Astrocyte (in vitro differentiated cells and primary cell): ENCODE data around the gene DAB2. TPM values are rescaled to one million over a fixed set of nuclear protein-coding genes. Genes with fewer than 3 reads are reported as not detected.

Experiments used
- DNase-seq: peaks from one replicate; pipeline ENCODE4 v3.0.0-alpha.2; 2010; ENCODE audit warnings: low read depth
- FAIRE-seq: peaks from 2 replicates; lab custom pipeline; 2011; peaks lifted over from hg19 to GRCh38; lab: Jason Lieb, UNC
- H2AFZ ChIP-seq: 2 replicates; pipeline ENCODE4 v1.6.0; 2012; ENCODE audit warnings: low read depth, low read length, inconsistent platforms
- H3K27ac ChIP-seq: 2 replicates; pipeline ENCODE4 v1.5.1; 2011; ENCODE audit warnings: low read depth, low read length, inconsistent platforms
- H3K27me3 ChIP-seq: 2 replicates; pipeline ENCODE4 v1.6.0; 2011; ENCODE audit warnings: low read length, inconsistent platforms; ENCODE audit not compliant: insufficient read depth
- H3K36me3 ChIP-seq: 2 replicates; pipeline ENCODE4 v1.5.1; 2011; ENCODE audit warnings: low read length, inconsistent platforms; ENCODE audit not compliant: insufficient read depth
- H3K4me1 ChIP-seq: 2 replicates; pipeline ENCODE4 v1.5.1; 2011; ENCODE audit warnings: low read length, inconsistent platforms; ENCODE audit not compliant: insufficient read depth
- H3K4me2 ChIP-seq: 2 replicates; pipeline ENCODE4 v1.6.0; 2012; ENCODE audit warnings: low read length, inconsistent platforms
- H3K4me3 ChIP-seq: 2 replicates; pipeline ENCODE4 v1.5.1; 2011; ENCODE audit warnings: low read depth, mild to moderate bottlenecking, low read length, inconsistent platforms; ENCODE audit not compliant: insufficient read depth
- H3K79me2 ChIP-seq: 2 replicates; pipeline ENCODE4 v1.6.0; 2012; ENCODE audit warnings: mild to moderate bottlenecking, low read length, inconsistent platforms; ENCODE audit not compliant: insufficient read depth
- H3K9ac ChIP-seq: 2 replicates; pipeline ENCODE4 v1.6.0; 2012; ENCODE audit warnings: mild to moderate bottlenecking, low read length, inconsistent platforms
- H3K9me3 ChIP-seq: 2 replicates; pipeline ENCODE4 v1.5.1; 2012; ENCODE audit warnings: low read depth, mild to moderate bottlenecking, low read length, inconsistent platforms; ENCODE audit not compliant: insufficient read depth
- H4K20me1 ChIP-seq: 2 replicates; pipeline ENCODE4 v1.6.0; 2012; ENCODE audit warnings: low read length, inconsistent platforms; ENCODE audit not compliant: insufficient read depth
- H3K27ac Mint-ChIP-seq: one replicate; pipeline ENCODE4 v1.8.0; 2021; ENCODE audit warnings: mild to moderate bottlenecking, mixed read lengths; ENCODE audit not compliant: unreplicated experiment
- H3K27me3 Mint-ChIP-seq: one replicate; pipeline ENCODE4 v1.8.0; 2021; ENCODE audit warnings: low read depth, mixed read lengths; ENCODE audit not compliant: unreplicated experiment
- H3K36me3 Mint-ChIP-seq: one replicate; pipeline ENCODE4 v1.8.0; 2021; ENCODE audit warnings: low read depth, mixed read lengths; ENCODE audit not compliant: unreplicated experiment
- H3K4me1 Mint-ChIP-seq: one replicate; pipeline ENCODE4 v1.8.0; 2021; ENCODE audit warnings: low read depth, mixed read lengths; ENCODE audit not compliant: unreplicated experiment
- H3K4me3 Mint-ChIP-seq: one replicate; pipeline ENCODE4 v1.8.0; 2021; ENCODE audit warnings: mild to moderate bottlenecking, moderate library complexity, mixed read lengths; ENCODE audit not compliant: unreplicated experiment
- H3K9me3 Mint-ChIP-seq: one replicate; pipeline ENCODE4 v1.8.0; 2021; ENCODE audit warnings: mild to moderate bottlenecking, mixed read lengths; ENCODE audit not compliant: unreplicated experiment
- EZH2 ChIP-seq: IDR thresholded peaks from 2 replicates; pipeline ENCODE4 v1.6.1; 2012; ENCODE audit warnings: mild to moderate bottlenecking, low read length, inconsistent platforms; ENCODE audit not compliant: insufficient read depth
- total RNA-seq: library from RNA; stranded (reverse); gene quantifications from 2 replicates; pipeline ENCODE4 v1.2.1, GENCODE V29; 2021
- TF ChIP-seq, protein P1 (sequence below): IDR thresholded peaks from 2 replicates; pipeline ENCODE4 v1.5.1; 2011; ENCODE audit warnings: low read depth, mild to moderate bottlenecking, inconsistent platforms, low read length, moderate library complexity; ENCODE audit not compliant: insufficient read depth

The DAB2 gene
- total RNA-seq, 1 donor from 2014 or later: 84.5 TPM

DNA sequence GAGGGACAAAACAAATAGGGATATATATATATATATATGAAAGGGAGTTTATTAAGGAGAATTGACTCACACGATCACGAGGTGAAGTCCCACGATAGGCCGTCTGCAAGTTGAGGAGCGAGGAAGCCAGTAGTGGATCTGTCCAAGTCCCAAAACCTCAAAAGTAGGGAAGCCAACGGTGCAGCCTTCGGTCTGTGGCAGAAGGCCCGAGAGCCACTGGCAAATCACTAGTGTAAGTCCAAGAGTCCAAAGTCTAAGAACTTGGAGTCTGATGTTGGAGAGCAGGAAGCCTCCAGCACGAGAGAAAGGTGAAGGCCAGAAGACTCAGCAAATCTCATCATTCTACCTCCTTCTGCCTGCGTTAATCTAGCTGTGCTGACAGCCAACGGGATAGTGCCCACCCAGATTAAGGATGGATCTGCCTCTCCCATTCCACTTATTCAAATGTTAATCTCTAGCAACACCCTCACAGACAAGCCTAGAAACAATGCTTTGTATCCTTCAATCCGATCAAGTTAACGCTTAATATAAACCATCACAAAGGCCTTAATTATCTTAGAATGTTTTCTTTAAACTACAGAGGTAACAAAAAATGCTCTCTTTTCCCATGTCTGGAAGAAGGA, 23.8 kb upstream of the DAB2 start:
- Mint-ChIP-seq H3K27me3 (no peaks in the 10 kb centered on the region), H3K4me3 (no peak overlapping the region), H3K27ac (no peak overlapping the region), H3K4me1 (peaks cover 16% of the 10 kb centered on the region), H3K36me3 (no peaks in the 10 kb centered on the region), H3K9me3 (no peaks in the 10 kb centered on the region)
- Histone ChIP-seq H3K4me3 (no peak overlapping the region), H3K27ac (no peak overlapping the region), H3K4me2 (no peak overlapping the region), H3K9me3 (no peaks in the 10 kb centered on the region), H3K4me1 (peaks cover 20% of the 10 kb centered on the region), H3K27me3 (no peaks in the 10 kb centered on the region), H3K36me3 (no peaks in the 10 kb centered on the region), H2AFZ (no peak overlapping the region), H3K79me2 (no peaks in the 10 kb centered on the region), H3K9ac (no peak overlapping the region), H4K20me1 (no peaks in the 10 kb centered on the region)
- DNase-seq (no peak), FAIRE-seq (no peak)
- TF ChIP-seq, protein P1, sequence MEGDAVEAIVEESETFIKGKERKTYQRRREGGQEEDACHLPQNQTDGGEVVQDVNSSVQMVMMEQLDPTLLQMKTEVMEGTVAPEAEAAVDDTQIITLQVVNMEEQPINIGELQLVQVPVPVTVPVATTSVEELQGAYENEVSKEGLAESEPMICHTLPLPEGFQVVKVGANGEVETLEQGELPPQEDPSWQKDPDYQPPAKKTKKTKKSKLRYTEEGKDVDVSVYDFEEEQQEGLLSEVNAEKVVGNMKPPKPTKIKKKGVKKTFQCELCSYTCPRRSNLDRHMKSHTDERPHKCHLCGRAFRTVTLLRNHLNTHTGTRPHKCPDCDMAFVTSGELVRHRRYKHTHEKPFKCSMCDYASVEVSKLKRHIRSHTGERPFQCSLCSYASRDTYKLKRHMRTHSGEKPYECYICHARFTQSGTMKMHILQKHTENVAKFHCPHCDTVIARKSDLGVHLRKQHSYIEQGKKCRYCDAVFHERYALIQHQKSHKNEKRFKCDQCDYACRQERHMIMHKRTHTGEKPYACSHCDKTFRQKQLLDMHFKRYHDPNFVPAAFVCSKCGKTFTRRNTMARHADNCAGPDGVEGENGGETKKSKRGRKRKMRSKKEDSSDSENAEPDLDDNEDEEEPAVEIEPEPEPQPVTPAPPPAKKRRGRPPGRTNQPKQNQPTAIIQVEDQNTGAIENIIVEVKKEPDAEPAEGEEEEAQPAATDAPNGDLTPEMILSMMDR: no peak
- TF ChIP-seq EZH2: no peak

DNA sequence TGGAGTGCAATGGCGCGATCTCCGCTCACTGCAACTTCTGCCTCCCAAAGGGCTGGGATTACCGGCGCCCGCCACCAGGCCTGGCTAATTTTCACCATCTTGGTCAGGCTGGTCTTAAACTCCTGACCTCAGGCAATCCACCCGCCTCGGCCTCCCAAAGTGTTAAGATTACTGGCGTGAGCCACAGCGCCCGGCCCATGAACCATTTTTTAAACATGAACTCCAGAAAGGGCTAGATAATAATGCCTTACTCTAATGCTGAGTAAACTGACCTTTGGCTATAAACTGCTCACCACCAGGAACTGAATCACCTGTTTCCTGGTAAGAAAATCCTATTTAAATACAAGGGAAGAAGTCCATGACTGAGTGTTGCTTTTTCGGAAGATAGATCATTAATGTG, 23.2 kb upstream of the DAB2 start:
- Histone ChIP-seq H2AFZ (no peak overlapping the region), H3K27me3 (no peaks in the 10 kb centered on the region), H3K4me3 (no peak overlapping the region), H3K4me2 (no peak overlapping the region), H3K79me2 (no peaks in the 10 kb centered on the region), H3K36me3 (no peaks in the 10 kb centered on the region), H4K20me1 (no peaks in the 10 kb centered on the region), H3K9ac (no peak overlapping the region), H3K4me1 (peaks cover 16% of the 10 kb centered on the region), H3K27ac (no peak overlapping the region), H3K9me3 (no peaks in the 10 kb centered on the region)
- no peaks in the 10 kb centered on the region for H3K27me3 Mint-ChIP-seq
- H3K4me3 Mint-ChIP-seq: no peak overlapping the region
- H3K36me3 Mint-ChIP-seq: no peaks in the 10 kb centered on the region
- H3K4me1 Mint-ChIP-seq: peaks cover 10% of the 10 kb centered on the region
- peak; percentile 27 for DNase-seq
- no peak overlapping the region for H3K27ac Mint-ChIP-seq
- TF ChIP-seq, protein P1: no peak
- no peak for TF ChIP-seq EZH2
- H3K9me3 Mint-ChIP-seq: no peaks in the 10 kb centered on the region
- no peak for FAIRE-seq

DNA sequence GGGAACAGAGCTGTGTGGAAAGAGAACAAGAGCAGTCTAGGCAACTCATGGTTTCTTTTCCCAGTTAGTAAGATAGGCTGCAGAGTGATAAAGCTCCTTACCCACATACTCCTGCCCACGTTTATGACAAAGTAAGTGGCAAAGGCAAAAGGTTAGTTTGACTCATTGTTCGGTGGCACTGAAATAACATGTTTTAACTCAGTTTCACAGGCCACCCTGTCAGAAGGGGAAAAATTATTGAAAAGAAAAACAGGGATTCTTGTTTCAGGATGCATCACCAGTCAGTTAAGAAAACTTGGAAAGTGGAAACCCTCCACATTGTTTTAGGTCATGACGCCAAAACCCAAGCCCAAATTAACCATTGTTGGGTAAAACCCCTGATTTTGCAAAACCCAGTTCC, 22.3 kb upstream of the DAB2 start:
- Mint-ChIP-seq H3K27ac (no peak overlapping the region), H3K9me3 (no peaks in the 10 kb centered on the region), H3K36me3 (no peaks in the 10 kb centered on the region), H3K4me1 (peaks cover 7% of the 10 kb centered on the region), H3K27me3 (no peaks in the 10 kb centered on the region), H3K4me3 (no peak overlapping the region)
- peak; percentile 61 for DNase-seq
- Histone ChIP-seq H3K27me3 (no peaks in the 10 kb centered on the region), H3K9me3 (no peaks in the 10 kb centered on the region), H3K4me2 (peak overlapping the region; percentile 49), H3K9ac (no peak overlapping the region), H4K20me1 (no peaks in the 10 kb centered on the region), H3K79me2 (no peaks in the 10 kb centered on the region), H3K4me1 (peaks cover 15% of the 10 kb centered on the region), H2AFZ (peak overlapping the region; percentile 22), H3K27ac (peak overlapping the region; percentile 66), H3K4me3 (no peak overlapping the region), H3K36me3 (no peaks in the 10 kb centered on the region)
- TF ChIP-seq, protein P1: no peak
- no peak for TF ChIP-seq EZH2
- no peak for FAIRE-seq
